ENCODE results near the gene CUTC. TPM values are rescaled to one million over a fixed set of nuclear protein-coding genes. Genes with fewer than 3 reads are reported as not detected.

The CUTC gene
- total RNA-seq, 1 experiment from 2014 or later = 21.6 TPM

GRCh38 chr10:99805190-99805589 is 73.2 kb downstream of the CUTC start:
- Histone ChIP-seq H2BK5ac (ENCODE audit: insufficient read length, low read length) (no peak overlapping the region), H4K5ac (ENCODE audit: insufficient read length, low read depth, low read length) (no peak overlapping the region), H3K9ac (ENCODE audit: extremely low read depth, insufficient read length, low read length) (no peak overlapping the region), H3K9me3 (ENCODE audit: control insufficient read depth, low read depth, low read length) (no peaks in the 10 kb centered on the region), H3K56ac (ENCODE audit: insufficient read length, low read depth, low read length) (no peak overlapping the region), H3K79me2 (ENCODE audit: insufficient read depth, low read length) (no peaks in the 10 kb centered on the region), H4K8ac (replicated peaks; ENCODE audit: insufficient read length, low read depth, low read length) (no peak overlapping the region), H2BK15ac (ENCODE audit: low read depth, low read length) (no peak overlapping the region), H2AFZ (ENCODE audit: low read length) (no peak overlapping the region), H3K79me1 (ENCODE audit: insufficient read depth, low read depth, low read length, poor library complexity, severe bottlenecking) (no peaks in the 10 kb centered on the region), H3K27me3 (ENCODE audit: insufficient read depth, low read length) (no peaks in the 10 kb centered on the region), H2BK20ac (ENCODE audit: low read depth, low read length, poor library complexity, severe bottlenecking) (no peak overlapping the region), H4K91ac (ENCODE audit: insufficient read length, low read depth, low read length) (no peak overlapping the region), H3K18ac (ENCODE audit: insufficient read length, low read depth, low read length) (no peak overlapping the region), H3K23ac (ENCODE audit: insufficient read length, low read depth, low read length) (no peak overlapping the region), H3K23me2 (ENCODE audit: insufficient read length, low read depth, low read length, poor library complexity, severe bottlenecking) (no peaks in the 10 kb centered on the region), H3K4ac (ENCODE audit: low read depth, low read length) (no peak overlapping the region), H3K27ac (ENCODE audit: insufficient read length, low read depth, low read length) (no peak overlapping the region), H4K20me1 (ENCODE audit: control insufficient read depth, insufficient read depth, insufficient read length) (no peaks in the 10 kb centered on the region), H2BK12ac (ENCODE audit: insufficient read length, low read depth, low read length) (no peak overlapping the region), H2AK5ac (ENCODE audit: insufficient read length, low read length) (no peak overlapping the region), H2BK120ac (ENCODE audit: low read depth, low read length, poor library complexity, severe bottlenecking) (no peak overlapping the region), H3K14ac (ENCODE audit: insufficient read depth, low read length) (no peak overlapping the region), H3K4me1 (ENCODE audit: insufficient read depth, low read length) (no peaks in the 10 kb centered on the region), H3T11ph (ENCODE audit: low read length) (no peak overlapping the region), H3K4me2 (ENCODE audit: insufficient read depth, insufficient read length, low read length) (no peak overlapping the region)
- no peak for DNase-seq
- H3K4me1 Mint-ChIP-seq = no peaks in the 10 kb centered on the region
- H3K4me3 Mint-ChIP-seq = no peak overlapping the region
- no peaks in the 10 kb centered on the region for H3K36me3 Mint-ChIP-seq (ENCODE audit: insufficient read depth in 1 of 3, low read depth in 3 of 3)
- H3K27me3 Mint-ChIP-seq (ENCODE audit: low read depth) = no peaks in the 10 kb centered on the region; the same call in none of the 2 replicates
- H3K9me3 Mint-ChIP-seq = no peaks in the 10 kb centered on the region
- H3K27ac Mint-ChIP-seq = no peak overlapping the region
- TF ChIP-seq, protein P1, sequence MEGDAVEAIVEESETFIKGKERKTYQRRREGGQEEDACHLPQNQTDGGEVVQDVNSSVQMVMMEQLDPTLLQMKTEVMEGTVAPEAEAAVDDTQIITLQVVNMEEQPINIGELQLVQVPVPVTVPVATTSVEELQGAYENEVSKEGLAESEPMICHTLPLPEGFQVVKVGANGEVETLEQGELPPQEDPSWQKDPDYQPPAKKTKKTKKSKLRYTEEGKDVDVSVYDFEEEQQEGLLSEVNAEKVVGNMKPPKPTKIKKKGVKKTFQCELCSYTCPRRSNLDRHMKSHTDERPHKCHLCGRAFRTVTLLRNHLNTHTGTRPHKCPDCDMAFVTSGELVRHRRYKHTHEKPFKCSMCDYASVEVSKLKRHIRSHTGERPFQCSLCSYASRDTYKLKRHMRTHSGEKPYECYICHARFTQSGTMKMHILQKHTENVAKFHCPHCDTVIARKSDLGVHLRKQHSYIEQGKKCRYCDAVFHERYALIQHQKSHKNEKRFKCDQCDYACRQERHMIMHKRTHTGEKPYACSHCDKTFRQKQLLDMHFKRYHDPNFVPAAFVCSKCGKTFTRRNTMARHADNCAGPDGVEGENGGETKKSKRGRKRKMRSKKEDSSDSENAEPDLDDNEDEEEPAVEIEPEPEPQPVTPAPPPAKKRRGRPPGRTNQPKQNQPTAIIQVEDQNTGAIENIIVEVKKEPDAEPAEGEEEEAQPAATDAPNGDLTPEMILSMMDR (conservative IDR thresholded peaks at IDR 0.05) = no peak
- WGBS (ENCODE audit: extremely low coverage, insufficient read length, low lambda C conversion rate) = no CpG with 5 or more reads among the region's 5 CpGs

Other genes with a start within 250 kb of the CUTC start
- not detected in 2 replicates for gene NKX2-3, start 199.3 kb upstream of the CUTC start, total RNA-seq (2021)
- gene SLC25A28, start 111.8 kb upstream of the CUTC start, total RNA-seq (2021) = 19.6 and 22.2 TPM in 2 replicates
- 14.4 and 14.5 TPM in 2 replicates for gene ENTPD7, start 72.7 kb upstream of the CUTC start, total RNA-seq (2021)
- 34.2 and 37.1 TPM in 2 replicates for gene COX15, start 107 bp upstream of the CUTC start, total RNA-seq (2021)
- 0.46 and 0.68 TPM in 2 replicates for gene ABCC2, start 50.4 kb downstream of the CUTC start, total RNA-seq (2021)

All from H9 (cell line).